GM18499 (cell line): ENCODE measurements around the gene JAKMIP2.
"Not testable (repeated sequence)": the region's sequence is repeated elsewhere in the genome, so short reads cannot be mapped to it uniquely, and the experiment has no call there.

Experiments
- ATAC-seq: cut with Tn5 transposase; IDR thresholded peaks from one replicate; pipeline ENCODE4 v1.9.1; 2021; ENCODE audit warnings: moderate number of reproducible peaks; ENCODE audit not compliant: insufficient read depth, unreplicated experiment

JAKMIP2 gene

DNA sequence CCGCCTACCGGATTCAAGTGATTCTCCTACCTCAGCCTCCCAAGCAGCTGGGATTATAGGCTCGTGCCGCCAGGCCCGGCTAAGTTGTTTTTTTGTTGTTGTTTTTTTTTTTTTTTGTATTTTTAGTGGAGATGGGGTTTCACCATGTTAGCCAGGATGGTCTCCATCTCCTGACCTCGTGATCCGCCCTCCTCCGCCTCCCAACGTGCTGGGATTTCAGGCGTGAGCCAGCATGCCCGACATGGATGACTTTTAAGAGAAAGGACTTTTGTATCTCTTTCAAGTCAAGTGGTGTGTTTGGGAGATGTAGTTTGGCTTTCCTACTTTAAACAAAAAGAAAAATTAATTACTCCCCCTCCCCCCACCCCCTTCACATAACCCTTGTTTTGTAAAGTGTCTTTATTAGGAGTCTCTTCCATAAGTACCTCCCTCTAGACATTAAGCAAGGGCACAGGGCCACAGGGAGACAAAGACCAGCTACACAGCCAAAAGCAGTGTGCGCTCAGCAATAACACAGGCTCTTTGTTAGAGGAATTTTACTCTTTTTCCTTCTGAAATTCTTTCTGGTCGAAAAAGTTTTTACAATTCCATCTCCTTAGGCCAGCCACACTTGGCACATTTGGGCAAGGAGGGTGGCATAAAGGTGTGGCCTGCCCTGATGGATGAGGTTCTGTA, 31.2 kb downstream of the JAKMIP2 start:
- ATAC-seq: no peak

DNA sequence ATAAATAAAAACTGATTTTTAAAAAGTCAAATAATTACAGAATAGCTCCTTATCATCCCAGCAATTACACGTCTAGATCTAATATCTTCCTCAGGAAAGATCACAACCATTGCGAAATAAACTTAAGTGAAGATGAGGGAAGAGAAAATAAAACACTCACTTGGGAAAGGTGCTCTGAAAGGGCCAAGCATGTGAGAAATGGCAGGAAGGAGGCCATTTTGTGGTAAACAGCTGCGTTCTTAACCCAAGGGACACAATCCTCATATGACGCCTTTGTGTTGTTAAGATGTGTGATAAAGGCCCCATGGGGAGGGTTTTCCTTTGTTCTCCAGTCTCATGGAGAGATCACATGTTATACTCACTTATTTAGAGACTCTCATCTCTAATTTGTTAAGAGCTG, 32.5 kb downstream of the JAKMIP2 start:
- no peak for ATAC-seq

DNA sequence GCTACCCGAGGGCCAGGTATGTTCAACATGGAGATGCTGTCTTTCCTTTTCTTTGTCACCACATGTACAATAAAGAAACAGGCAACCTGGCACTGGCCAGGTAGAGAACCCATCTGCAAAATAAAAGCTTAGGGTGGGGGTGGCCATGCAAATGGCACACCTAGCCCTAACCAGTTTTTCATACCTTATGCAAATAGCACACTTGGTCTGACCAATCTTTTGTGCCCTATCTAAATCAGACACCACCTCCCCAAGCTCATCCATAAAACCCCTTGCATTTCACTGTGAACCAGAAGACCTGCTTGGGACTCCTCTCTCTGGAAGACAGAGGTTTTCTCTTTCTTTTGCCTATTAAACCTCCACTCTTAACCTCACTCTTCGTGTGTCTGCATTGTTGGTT, 33.9 kb downstream of the JAKMIP2 start:
- no peak for ATAC-seq

DNA sequence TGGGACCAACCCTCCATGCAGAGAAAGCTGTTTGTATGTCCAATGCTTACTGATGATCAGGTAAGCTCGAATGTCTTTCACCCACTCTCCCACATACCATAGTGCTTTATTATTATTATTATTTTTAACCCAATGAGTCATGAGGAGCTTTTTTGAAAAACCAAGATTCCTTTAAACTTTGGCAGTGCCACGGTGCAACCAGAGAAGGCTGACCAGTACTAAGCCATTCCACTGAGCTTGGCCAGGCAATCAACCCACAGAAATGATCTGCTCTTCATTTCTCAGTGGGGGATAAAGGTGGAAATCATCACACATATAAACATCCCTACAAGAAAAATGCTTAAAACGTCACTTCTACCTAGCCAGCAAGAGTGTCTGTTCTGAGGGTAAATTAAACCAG, 35.5 kb downstream of the JAKMIP2 start:
- ATAC-seq: no peak

DNA sequence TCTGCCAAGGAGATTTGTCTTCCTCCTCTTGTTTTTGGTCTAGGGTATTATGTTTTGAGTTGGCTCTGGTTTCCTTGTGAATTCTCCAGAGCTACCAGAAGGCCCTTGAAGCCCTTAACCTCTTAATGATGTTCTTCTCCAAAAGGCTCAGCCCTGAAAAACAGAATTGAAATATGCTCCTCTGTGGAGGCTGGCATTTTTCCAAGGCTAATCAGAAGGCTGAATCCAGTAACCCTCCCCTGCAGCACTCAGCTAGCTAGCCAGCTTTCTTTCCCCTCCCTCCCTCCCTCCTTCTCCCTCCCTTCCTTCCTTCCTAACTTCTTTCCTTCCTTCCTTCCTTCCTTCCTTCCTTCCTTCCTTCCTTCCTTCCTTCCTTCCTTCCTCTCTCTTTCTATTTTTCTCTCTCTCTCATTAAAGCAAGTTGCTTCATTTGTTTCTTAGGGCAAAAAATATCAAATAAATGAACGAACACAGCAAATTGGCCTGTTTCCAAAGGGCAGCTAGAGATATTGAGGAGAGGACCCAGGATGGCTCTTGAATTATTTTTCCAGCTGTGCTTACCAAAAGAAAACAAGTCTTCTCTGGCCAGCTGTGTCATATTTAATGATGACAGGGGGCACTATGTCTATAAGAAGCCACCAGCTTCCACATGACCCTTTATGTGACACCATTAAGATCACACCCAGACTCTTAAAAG, 38.7 kb downstream of the JAKMIP2 start:
- ATAC-seq: no peak

DNA sequence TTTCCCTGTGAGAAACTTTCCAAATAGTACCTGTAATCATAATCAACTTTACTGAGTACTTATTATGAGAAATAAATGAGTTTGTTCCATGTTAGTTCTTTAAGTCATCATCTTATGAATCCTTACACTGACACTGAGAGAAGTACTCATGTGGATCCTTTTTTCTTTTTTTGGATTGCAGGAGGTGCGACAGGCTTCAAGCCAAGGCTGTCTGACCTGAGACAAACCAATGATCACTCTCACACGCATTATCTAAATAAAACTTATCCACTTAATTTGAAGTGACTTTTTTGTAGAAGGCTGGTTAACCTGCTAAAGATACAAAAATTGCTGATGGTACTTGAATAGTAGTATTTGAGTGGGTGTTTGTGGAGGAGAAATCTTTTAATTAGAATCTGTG, 39.5 kb downstream of the JAKMIP2 start:
- ATAC-seq: no peak

DNA sequence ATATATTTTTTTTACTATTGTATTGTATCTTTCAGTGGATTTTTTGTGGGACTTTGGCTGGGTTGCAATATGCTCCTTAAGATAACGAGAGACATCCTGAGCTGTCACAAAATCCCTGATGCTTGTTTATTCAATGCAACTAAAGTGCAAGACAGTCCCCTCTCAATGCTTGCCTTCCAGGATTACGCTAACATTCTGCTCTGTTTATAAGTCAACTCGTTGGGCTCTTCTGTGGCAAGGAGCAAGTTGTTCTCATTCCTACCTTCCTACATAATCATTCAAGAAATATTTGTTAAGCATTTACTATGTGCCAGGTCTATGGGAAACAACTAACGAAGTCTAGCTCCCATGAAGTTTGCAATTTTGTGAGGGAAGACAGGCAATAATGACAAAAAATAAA, 40.4 kb downstream of the JAKMIP2 start:
- ATAC-seq: no peak

DNA sequence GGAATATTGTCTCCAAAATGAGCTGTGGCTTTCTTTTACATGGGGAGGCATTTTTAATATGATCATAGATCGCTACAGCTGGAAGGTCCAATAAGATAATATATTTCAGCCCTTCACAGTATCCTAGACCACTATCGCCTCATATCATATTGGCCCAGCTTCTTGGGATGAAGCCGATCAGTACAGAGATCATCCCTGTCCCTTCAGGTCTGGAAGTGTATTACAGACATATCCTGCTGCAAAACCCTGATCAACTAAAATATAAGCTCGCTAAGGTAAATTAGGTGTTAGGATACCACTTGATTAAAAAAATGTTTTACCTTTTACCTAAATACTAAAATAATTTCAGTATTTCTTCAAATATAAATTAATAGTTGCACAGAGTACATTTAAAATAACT, 41.7 kb downstream of the JAKMIP2 start:
- ATAC-seq: no peak

DNA sequence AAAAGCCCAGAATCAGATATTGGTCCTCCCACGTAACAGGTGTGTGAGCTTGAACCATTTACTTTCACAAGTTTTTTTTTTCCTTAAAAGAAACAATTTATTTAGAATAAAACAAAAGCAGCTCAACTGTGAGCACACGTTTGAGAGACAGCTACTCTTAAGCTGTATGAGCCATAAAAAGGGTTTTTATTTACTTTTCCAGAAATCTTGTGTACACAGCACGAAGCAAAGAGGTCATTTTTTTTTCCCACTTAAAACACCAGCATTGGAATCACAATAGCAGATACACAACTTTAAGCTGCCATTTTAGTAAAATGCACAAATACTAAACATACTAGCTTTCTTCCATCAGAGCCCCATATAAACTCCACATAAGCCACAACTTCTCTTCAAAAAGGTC, 44.6 kb downstream of the JAKMIP2 start:
- ATAC-seq: no peak

DNA sequence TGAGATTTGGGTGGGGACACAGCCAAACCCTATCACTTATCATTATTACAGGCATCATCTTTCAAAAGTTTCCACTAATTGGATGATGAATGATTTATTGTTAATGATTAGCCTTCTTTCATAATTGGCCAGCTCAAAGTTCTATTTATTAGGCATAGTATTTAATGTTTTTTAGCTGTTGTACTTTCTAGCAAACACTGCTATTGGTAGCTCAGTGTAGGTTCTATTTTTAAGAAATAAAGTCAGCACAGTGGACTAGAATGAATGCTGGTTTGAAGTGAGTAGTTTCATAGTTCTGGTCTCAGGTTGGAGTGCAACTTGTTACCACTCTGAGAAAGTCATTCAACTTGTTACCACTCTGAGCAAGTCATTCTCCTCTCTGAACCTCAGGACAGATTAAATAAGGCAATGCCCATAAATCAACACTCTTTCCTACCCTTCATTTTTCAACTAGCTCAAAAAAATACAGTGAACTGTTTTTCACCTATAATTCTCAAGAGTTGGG, 46.9 kb downstream of the JAKMIP2 start:
- ATAC-seq: no peak

DNA sequence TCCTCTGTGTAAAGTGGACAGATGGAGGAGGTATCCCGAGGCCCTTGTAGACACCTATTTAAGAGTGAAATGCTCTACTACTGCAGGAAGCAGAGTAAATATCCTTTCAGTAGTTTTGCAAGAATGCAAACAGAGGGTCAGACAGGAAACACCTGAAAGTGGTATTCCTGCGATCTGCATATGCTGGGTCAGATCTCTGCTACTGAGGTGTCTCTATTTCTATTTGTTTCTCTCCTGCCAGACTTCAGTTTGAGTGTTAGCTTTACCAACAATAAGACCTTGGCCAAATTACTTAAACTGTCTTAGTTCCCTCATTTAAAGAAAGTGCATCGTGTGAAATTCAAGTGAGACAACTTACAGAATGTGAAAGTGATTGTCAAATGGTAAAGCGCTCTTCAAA, 47.6 kb downstream of the JAKMIP2 start:
- no peak for ATAC-seq

DNA sequence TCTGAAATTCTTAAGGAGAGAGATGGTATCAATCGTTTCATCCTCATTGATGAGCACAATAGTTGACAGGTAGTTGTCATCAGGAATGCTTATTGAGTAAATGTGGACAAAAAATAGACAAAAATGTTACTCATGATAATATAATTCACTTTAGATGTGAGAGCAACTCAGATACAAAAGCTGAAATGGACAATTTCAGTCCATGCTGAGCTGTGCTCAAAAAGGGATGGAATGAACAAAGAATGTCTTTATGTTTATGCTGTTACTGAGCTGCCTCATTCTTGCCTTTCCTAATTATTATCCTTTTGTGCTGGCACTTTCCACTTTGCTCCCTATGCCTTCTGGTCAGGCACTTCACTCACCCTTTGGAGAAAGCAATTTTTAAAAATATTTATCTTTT, 49.5 kb downstream of the JAKMIP2 start:
- ATAC-seq: no peak

DNA sequence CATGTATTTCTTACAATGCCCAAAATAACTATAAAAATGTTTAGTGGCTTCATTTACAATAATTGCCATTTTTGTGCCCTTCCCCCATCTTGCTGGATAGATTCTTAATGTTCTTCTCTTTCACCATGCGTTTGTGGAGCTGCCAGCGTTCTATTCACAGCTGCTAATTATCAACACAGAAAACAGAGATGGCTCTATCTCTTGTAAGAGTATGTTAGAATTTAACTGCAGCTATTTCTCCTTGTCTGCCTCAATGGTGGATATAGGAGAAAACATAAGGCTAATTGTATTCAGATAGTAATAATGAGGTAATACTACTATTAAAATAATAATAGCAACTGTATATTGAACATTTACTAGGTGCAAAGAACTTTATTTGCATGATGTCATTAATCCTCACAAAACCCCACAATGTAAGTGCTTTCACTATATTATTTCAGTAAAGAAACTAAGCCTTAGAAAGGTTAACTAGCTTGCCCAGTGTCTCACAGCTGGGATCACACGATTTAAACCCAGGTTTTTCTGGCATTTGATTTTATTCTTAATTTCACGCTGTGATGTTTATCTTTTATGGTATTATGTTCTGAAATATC, 50.1 kb downstream of the JAKMIP2 start:
- no peak for ATAC-seq

DNA sequence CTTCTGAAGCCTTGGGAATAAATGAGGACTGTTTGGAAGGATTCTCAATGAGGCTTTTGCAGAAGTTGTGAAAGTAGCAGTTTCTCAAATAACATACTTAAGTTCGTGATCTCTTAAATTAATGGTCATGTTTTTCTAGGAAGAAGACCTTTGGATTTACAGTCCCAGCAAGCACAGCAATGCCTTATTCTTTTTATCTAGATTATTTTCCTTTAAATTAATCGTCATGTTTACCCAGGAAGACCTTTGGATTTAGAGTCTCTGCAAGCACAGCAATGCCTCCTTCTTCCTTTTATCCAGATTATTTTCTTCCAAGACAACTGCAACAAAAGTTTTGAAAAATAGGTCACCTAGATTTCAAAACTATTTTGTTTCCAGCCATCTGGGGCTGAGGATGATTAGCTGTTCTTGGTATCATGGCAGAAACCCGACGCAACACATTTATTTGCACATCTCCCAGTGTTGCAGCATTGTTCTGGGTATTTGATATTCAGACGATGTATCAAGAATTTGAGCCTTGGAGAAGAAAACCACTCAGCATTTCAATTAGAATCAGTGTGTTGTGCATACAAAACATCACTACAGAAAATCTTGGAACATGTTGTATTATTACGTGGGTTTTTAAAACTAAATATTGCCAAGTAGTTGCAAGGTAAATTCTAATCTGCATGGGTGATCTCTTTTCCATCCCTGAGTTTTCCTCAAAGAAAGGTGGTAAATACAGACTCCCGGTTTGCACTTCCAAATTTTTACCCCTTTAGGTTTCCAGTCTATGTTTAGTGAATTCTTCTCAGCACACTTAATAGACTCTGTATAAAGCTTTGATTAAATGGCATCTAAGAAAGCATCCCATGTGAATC, 50.9 kb downstream of the JAKMIP2 start:
- ATAC-seq: no peak

DNA sequence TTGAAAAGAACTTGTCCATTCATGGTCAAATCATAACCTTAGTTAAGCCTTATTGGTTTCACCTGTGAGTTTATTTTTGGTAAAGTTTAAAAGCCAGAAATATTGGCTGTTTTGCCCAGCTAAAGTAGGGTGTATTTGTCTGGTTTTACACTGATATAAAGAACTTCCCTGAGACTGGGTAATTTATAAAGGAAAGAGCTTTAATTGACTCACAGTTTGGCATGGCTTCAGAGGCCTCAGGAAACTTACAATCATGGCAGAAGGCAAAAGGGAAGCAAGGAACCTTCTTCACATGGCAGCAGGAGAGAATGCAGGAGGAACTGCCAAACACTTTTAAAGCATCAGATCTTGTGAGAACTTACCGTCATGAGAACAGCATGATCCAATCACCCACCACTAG, 55.3 kb downstream of the JAKMIP2 start:
- no peak for ATAC-seq

DNA sequence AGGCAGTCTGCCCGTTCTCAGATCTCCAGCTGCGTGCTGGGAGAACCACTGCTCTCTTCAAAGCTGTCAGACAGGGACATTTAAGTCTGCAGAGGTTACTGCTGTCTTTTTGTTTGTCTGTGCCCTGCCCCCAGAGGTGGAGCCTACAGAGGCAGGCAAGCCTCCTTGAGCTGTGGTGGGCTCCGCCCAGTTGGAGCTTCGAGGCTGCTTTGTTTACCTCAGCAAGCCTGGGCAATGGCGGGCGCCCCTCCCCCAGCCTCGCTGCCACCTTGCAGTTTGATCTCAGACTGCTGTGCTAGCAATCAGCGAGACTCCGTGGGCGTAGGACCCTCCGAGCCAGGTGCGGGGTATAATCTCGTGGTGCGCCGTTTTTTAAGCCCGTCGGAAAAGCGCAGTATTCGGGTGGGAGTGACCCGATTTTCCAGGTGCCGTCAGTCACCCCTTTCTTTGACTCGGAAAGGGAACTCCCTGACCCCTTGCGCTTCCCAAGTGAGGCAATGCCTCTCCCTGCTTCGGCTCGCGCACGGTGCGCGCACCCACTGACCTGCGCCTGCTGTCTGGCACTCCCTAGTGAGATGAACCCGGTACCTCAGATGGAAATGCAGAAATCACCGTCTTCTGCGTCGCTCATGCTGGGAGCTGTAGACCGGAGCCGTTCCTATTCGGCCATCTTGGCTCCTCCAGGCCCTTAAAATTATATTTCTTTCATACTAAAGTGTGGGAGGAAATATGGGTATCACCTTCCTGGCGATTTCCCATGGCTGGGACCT, 61.2 kb downstream of the JAKMIP2 start:
- not testable (repeated sequence) for ATAC-seq

DNA sequence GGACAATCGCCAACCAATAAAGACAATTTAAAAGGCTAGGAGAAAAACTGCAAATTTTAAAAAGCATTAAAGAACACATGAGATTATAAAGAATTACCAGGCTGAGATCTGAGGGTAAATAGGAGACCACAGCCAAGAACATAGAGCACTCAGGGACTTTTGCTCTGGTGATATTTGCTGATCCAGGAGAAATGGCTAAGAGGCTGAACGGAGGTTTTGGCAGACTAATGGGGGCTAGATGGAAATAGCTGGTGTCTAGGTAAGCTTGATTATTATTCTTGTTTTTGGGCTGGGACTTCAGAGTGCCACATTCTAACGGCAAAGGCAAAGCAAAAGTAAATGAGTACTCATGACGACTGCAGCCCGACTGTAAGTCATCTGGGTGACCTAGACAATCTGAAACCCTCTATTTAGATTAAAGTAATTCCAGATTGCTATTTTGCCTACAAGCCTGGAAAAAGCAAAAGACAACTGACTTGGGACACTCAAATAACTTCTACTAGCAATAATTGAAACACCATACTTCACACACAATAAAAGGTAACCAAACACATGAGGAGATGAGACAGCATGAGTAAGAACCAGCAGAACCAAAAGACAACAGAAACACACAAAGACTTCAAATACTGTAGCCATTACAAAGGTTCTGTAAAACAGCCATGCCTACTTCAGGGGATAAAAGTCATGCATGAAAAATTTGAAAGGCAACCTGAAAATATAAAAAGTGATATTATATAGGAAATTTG, 68.8 kb downstream of the JAKMIP2 start:
- ATAC-seq: no peak

DNA sequence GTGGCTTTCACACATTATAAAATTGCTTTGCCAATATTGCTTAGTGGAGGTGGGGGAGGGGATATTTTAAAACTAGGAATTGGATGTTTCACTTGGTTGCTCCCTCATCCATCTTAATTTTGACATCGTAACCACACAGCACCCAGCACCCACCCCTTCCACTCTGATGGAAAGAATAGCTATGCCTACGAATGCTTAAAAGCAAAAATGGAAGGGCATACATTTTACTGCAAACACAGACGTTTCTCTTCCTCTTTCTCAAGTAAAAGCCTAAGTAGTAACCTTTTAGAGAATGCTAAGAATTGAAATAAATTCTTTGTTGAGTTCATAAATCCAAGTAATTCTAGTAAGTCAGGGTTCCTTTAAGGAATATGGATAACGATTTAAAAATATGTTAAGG, 69.9 kb downstream of the JAKMIP2 start:
- ATAC-seq: no peak

DNA sequence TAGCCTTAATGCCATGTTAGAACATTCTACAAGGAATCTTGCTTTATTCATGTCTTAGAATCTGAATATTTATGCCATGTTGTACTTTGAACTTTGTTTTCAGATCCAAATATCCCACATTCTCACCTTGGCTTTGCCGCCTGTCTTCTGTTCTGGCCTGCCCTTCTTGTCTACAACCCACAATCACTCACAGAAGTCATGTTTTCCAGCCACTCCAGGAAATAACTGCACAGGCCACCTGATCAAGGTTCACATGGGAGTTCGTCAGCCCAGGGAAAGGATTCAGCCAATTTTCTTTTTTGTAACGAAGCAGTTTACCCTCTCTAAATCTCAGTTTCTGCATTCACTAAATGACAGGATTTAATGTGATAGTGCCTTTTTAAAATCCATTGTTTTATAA, 70.5 kb downstream of the JAKMIP2 start:
- no peak for ATAC-seq
